Epithelial cell of proximal tubule (primary cell): ENCODE results near the gene FOXB1. TPM values are rescaled to one million over a fixed set of nuclear protein-coding genes. Genes with fewer than 3 reads are reported as not detected.

Experiments
- DNase-seq: peaks from one replicate; pipeline ENCODE4 v3.0.0-alpha.2; 2011; ENCODE audit warnings: low read depth
- H3K4me3 ChIP-seq: 2 replicates; pipeline ENCODE4 v1.5.1; 2011; ENCODE audit warnings: low read depth, mild to moderate bottlenecking, low read length
- CTCF ChIP-seq: conservative IDR thresholded peaks from 2 replicates; pipeline ENCODE4 v1.5.1; 2012; ENCODE audit warnings: low read depth, mild to moderate bottlenecking, low read length
- total RNA-seq: library from RNA; depleted of rRNA; stranded (reverse); fragments of >200 nt; gene quantifications from 2 replicates; pipeline ENCODE4 v1.2.3, GENCODE V29; 2015

FOXB1 gene
- total RNA-seq, 1 donor from 2014 or later: not detected

GRCh38 chr15:60021589-60022378, 17.7 kb downstream of the FOXB1 start:
- H3K4me3 ChIP-seq: no peak overlapping the region
- no peak for TF ChIP-seq CTCF
- no peak for DNase-seq

GRCh38 chr15:60022379-60022741, 18.2 kb downstream of the FOXB1 start:
- no peak overlapping the region for H3K4me3 ChIP-seq
- DNase-seq: no peak
- TF ChIP-seq CTCF: no peak

- no peak for TF ChIP-seq CTCF
Measured at GRCh38 chr15:60026555-60026954, 22.4 kb downstream of the FOXB1 start.

GRCh38 chr15:60035344-60035743, 31.2 kb downstream of the FOXB1 start:
- no peak for DNase-seq
- H3K4me3 ChIP-seq: no peak overlapping the region
- no peak for TF ChIP-seq CTCF

More at GRCh38 chr15:60026555-60026954, 22.4 kb downstream of the FOXB1 start:
- DNase-seq: no peak
- no peak overlapping the region for H3K4me3 ChIP-seq

- H3K4me3 ChIP-seq: no peak overlapping the region
- DNase-seq: no peak
- no peak for TF ChIP-seq CTCF
Measured at GRCh38 chr15:60039316-60039715, 35.2 kb downstream of the FOXB1 start.

- H3K4me3 ChIP-seq: no peak overlapping the region
- DNase-seq: no peak
- TF ChIP-seq CTCF: no peak
Measured at GRCh38 chr15:60043744-60044435, 39.8 kb downstream of the FOXB1 start.
